Activated CD8-positive, alpha-beta T cell treated with anti-CD3 and anti-CD28 coated beads for 36 hours (primary cell): ENCODE results near the gene ACAP3. TPM values are rescaled to one million over a fixed set of nuclear protein-coding genes. Genes with fewer than 3 reads are reported as not detected.

Source experiments
- ATAC-seq: fragments of 200-7000 bp; cut with Tn5 transposase; one replicate; pipeline ENCODE4 v1.10.0; 2021; ENCODE audit warnings: mild to moderate bottlenecking, moderate library complexity
- CTCF ChIA-PET: fragments of 350-600 bp; sonication (Branson Sonifier 250); formaldehyde crosslinking; loops from one replicate; lab custom pipeline; 2021; ENCODE audit warnings: antibody characterized with exemption; lab: Charles Lee
- POLR2A ChIA-PET: fragments of 350-600 bp; sonication (Branson Sonifier 250); formaldehyde crosslinking; loops from one replicate; lab custom pipeline; 2021; ENCODE audit warnings: antibody characterized with exemption; lab: Charles Lee
- DNase-seq: peaks from one replicate; pipeline ENCODE4 v3.0.0-alpha.2; 2020
- H3K27ac Mint-ChIP-seq: one replicate; pipeline ENCODE4 v1.8.0; 2021; ENCODE audit warnings: mild to moderate bottlenecking, mixed read lengths
- H3K27me3 Mint-ChIP-seq: one replicate; pipeline ENCODE4 v1.8.0; 2021; ENCODE audit warnings: mixed read lengths
- H3K36me3 Mint-ChIP-seq: one replicate; pipeline ENCODE4 v1.8.0; 2021; ENCODE audit warnings: low read depth, mixed read lengths
- H3K4me1 Mint-ChIP-seq: one replicate; pipeline ENCODE4 v1.8.0; 2021; ENCODE audit warnings: low read depth, mixed read lengths
- H3K4me3 Mint-ChIP-seq: one replicate; pipeline ENCODE4 v1.8.0; 2021; ENCODE audit warnings: mild to moderate bottlenecking, moderate library complexity, mixed read lengths
- H3K9me3 Mint-ChIP-seq: one replicate; pipeline ENCODE4 v1.8.0; 2021; ENCODE audit warnings: mixed read lengths
- intact Hi-C: fragments of 100-400 bp; cut with micrococcal nuclease; formaldehyde crosslinking; loops from one replicate; pipeline ENCODE4 v1.10.0; 2022
- total RNA-seq, 2 experiments: library from RNA; stranded (reverse); gene quantifications; one replicate each; pipeline ENCODE4 v1.2.3, GENCODE V29; 2021
- TF ChIP-seq, protein P1 (sequence below): fragments of 200-600 bp; IDR thresholded peaks from one replicate; pipeline ENCODE4 v1.8.0; 2022; ENCODE audit warnings: antibody characterized with exemption, mild to moderate bottlenecking

Gene ACAP3
- total RNA-seq, 2 experiments from 2014 or later, result 41.1 to 42.5 TPM

DNA sequence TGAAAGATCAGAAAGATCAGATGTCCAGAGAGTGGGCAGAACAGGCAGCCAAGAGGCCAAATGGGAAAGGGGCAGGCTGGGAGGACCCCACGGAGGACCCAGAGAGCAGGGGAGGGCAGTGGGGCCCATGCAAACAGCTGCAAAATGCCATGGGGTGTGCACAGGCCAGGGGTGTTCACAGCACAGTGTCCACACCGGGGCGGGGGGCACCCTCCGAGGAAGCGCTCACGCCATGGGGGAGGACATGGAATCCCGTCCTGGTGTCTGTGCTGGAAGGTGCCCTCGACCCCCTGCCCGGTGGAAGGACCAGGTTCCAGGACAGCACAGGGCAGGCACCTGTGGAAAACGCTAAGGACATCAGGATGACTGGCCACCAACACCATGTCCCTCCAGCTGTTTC is 15.2 kb upstream of the ACAP3 start:
- intact Hi-C loops, result no loop called here
- POLR2A ChIA-PET, result interaction anchor here (0.6 to 1.2 kb wide), 4 partner anchors 9 to 262 kb away, joined by 3 to 5 read pairs (median 3); no protein-coding TSS in a partner anchor

DNA sequence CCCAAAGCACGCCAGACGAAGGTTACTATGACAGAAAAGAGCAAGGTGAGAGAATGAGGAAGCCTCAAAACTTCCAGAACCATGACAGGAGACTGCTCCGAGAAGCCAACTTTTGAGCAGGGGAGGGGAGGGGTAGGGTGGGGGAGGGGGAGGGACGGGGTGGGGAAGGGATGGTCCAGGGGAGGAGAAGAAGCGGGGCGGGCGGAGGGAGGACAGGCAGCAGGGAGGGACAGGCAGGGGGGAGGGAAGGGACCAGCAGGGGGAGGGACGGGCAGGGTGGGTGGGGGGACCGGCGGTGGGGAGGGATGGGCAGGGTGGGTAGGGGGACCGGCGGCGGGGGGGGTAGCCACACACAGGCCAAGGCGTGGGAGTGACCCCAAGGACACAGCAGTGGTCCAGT is 14.7 kb upstream of the ACAP3 start:
- Mint-ChIP-seq H3K4me1 (peaks cover 30% of the 10 kb centered on the region), H3K4me3 (peak overlapping the region; percentile 93), H3K27me3 (no peaks in the 10 kb centered on the region), H3K27ac (peak overlapping the region; percentile 63), H3K9me3 (no peaks in the 10 kb centered on the region), H3K36me3 (peaks cover 12% of the 10 kb centered on the region)
- ChIA-PET CTCF (no interaction called here), POLR2A (interaction anchor here (1.0 kb wide), 1 partner anchor 9 kb away, joined by 5 read pairs; no protein-coding TSS in a partner anchor)
- ATAC-seq, result no peak
- TF ChIP-seq, protein P1, sequence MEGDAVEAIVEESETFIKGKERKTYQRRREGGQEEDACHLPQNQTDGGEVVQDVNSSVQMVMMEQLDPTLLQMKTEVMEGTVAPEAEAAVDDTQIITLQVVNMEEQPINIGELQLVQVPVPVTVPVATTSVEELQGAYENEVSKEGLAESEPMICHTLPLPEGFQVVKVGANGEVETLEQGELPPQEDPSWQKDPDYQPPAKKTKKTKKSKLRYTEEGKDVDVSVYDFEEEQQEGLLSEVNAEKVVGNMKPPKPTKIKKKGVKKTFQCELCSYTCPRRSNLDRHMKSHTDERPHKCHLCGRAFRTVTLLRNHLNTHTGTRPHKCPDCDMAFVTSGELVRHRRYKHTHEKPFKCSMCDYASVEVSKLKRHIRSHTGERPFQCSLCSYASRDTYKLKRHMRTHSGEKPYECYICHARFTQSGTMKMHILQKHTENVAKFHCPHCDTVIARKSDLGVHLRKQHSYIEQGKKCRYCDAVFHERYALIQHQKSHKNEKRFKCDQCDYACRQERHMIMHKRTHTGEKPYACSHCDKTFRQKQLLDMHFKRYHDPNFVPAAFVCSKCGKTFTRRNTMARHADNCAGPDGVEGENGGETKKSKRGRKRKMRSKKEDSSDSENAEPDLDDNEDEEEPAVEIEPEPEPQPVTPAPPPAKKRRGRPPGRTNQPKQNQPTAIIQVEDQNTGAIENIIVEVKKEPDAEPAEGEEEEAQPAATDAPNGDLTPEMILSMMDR, result no peak
- no peak for DNase-seq
- intact Hi-C loops, result no loop called here

More for the DNA sequence above, 15.2 kb upstream of the ACAP3 start:
- no peak for ATAC-seq
- H3K4me3 Mint-ChIP-seq, result peak overlapping the region; percentile 93
- H3K27ac Mint-ChIP-seq, result peak overlapping the region; percentile 91
- H3K36me3 Mint-ChIP-seq, result peaks cover 12% of the 10 kb centered on the region
- no peaks in the 10 kb centered on the region for H3K27me3 Mint-ChIP-seq
- CTCF ChIA-PET, result no interaction called here
- H3K9me3 Mint-ChIP-seq, result no peaks in the 10 kb centered on the region
- peaks cover 30% of the 10 kb centered on the region for H3K4me1 Mint-ChIP-seq
- TF ChIP-seq, protein P1, result no peak
- DNase-seq, result no peak

DNA sequence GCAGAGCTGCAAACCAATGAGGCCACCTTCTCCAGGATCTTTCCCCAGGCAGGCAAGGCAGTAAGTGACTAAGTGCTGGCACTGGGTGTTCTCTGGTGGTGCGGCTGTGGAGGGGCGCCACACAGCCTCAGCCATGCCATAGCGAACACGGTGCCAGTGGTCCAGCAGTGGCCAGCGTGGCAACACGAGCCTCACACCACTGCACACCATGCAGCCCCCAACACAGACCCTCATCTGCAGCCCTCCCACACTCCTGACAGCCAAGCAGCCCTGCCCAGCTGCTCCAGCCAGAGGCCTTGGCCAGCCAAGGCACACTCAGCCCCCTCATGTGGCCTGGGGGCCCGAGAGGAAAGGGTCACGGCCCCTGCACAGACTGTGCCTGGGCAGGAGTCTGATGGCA is 13.7 kb upstream of the ACAP3 start:
- no peak for ATAC-seq
- Mint-ChIP-seq H3K27ac (no peak overlapping the region), H3K4me1 (peaks cover 30% of the 10 kb centered on the region), H3K4me3 (no peak overlapping the region), H3K36me3 (peaks cover 14% of the 10 kb centered on the region), H3K27me3 (no peaks in the 10 kb centered on the region), H3K9me3 (no peaks in the 10 kb centered on the region)
- no peak for DNase-seq
- intact Hi-C loops, result no loop called here
- CTCF ChIA-PET, result no interaction called here
- POLR2A ChIA-PET, result interaction anchor here (3.2 kb wide), 1 partner anchor 12 kb away, joined by 9 read pairs; no protein-coding TSS in a partner anchor
- TF ChIP-seq, protein P1, result no peak

GRCh38 chr1:1320666-1321448 is 13.1 kb upstream of the ACAP3 start:
- TF ChIP-seq, protein P1, result no peak
- Mint-ChIP-seq H3K27ac (no peak overlapping the region), H3K4me1 (peaks cover 25% of the 10 kb centered on the region), H3K4me3 (no peak overlapping the region), H3K36me3 (peaks cover 16% of the 10 kb centered on the region), H3K9me3 (no peaks in the 10 kb centered on the region), H3K27me3 (no peaks in the 10 kb centered on the region)
- ATAC-seq, result no peak
- ChIA-PET CTCF (no interaction called here), POLR2A (interaction anchor here (3.2 kb wide), 1 partner anchor 11 kb away, joined by 9 read pairs; no protein-coding TSS in a partner anchor)
- intact Hi-C loops, result no loop called here
- DNase-seq, result no peak

DNA sequence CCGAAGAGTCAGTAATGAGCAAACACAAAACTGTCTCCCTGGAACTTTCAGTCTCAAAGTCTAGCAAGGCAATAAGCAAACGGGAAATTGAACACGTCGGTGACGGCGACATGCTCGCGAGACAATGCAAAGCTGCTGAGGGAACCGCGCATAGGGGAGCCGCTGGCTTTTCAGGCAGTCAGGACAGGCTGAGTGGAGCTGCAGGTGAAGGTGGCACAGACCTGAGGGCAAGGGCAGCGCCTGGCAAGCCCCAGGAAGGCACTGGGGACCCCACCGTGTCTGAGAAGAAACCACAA is 11.9 kb upstream of the ACAP3 start:
- DNase-seq, result no peak
- peaks cover 24% of the 10 kb centered on the region for H3K4me1 Mint-ChIP-seq
- no peak for ATAC-seq
- ChIA-PET POLR2A (interaction anchor here (3.2 kb wide), 1 partner anchor 10 kb away, joined by 9 read pairs; no protein-coding TSS in a partner anchor), CTCF (no interaction called here)
- peaks cover 23% of the 10 kb centered on the region for H3K36me3 Mint-ChIP-seq
- H3K4me3 Mint-ChIP-seq, result no peak overlapping the region
- no peaks in the 10 kb centered on the region for H3K9me3 Mint-ChIP-seq
- intact Hi-C loops, result no loop called here
- H3K27ac Mint-ChIP-seq, result no peak overlapping the region
- TF ChIP-seq, protein P1, result no peak
- no peaks in the 10 kb centered on the region for H3K27me3 Mint-ChIP-seq
